Fibroblast of gingiva (primary cell): ENCODE results near the gene SF3A1.
A peak's percentile ranks its signal among the peaks of the same experiment; 100 is the strongest.

ENCODE experiments used
- DNase-seq: peaks from one replicate; pipeline ENCODE4 v3.0.0-alpha.2; 2011; ENCODE audit warnings: low read depth

SF3A1 gene

GRCh38 chr22:30305519-30305905 lies 51.2 kb downstream of the SF3A1 start:
- no peak for DNase-seq

GRCh38 chr22:30304495-30305244 lies 52.0 kb downstream of the SF3A1 start:
- DNase-seq: peak; percentile 46

GRCh38 chr22:30302810-30303138 lies 53.9 kb downstream of the SF3A1 start:
- no peak for DNase-seq

GRCh38 chr22:30301995-30302809 lies 54.5 kb downstream of the SF3A1 start:
- DNase-seq: peak; percentile 52

- DNase-seq: no peak
Observed at GRCh38 chr22:30299322-30299721, 57.4 kb downstream of the SF3A1 start.

- DNase-seq: no peak
Observed at GRCh38 chr22:30297991-30298701, 58.5 kb downstream of the SF3A1 start.

- DNase-seq: no peak
Observed at GRCh38 chr22:30297276-30297990, 59.3 kb downstream of the SF3A1 start.

GRCh38 chr22:30296833-30297232 lies 59.9 kb downstream of the SF3A1 start:
- no peak for DNase-seq

- no peak for DNase-seq
Observed at GRCh38 chr22:30296324-30296723, 60.4 kb downstream of the SF3A1 start.

GRCh38 chr22:30295576-30295975 lies 61.1 kb downstream of the SF3A1 start:
- no peak for DNase-seq

- no peak for DNase-seq
Observed at GRCh38 chr22:30294830-30295229, 61.9 kb downstream of the SF3A1 start.

- no peak for DNase-seq
Observed at GRCh38 chr22:30294066-30294465, 62.6 kb downstream of the SF3A1 start.

- no peak for DNase-seq
Observed at GRCh38 chr22:30293026-30293425, 63.7 kb downstream of the SF3A1 start.

GRCh38 chr22:30292069-30292970 lies 64.4 kb downstream of the SF3A1 start:
- no peak for DNase-seq

- DNase-seq: peak; percentile 62
Observed at GRCh38 chr22:30291058-30291892, 65.4 kb downstream of the SF3A1 start.

GRCh38 chr22:30290342-30291057 lies 66.2 kb downstream of the SF3A1 start:
- peak; percentile 63 for DNase-seq

GRCh38 chr22:30289980-30290313 lies 66.7 kb downstream of the SF3A1 start:
- DNase-seq: no peak

GRCh38 chr22:30289141-30289979 lies 67.3 kb downstream of the SF3A1 start, which contains the start of gene CASTOR1:
Gene CASTOR1, minus strand, starts transcription at chr22:30289505. Its CDS starts 8 bp downstream, at chr22:30289497.
- DNase-seq: peak; percentile 98
